PC-3 (cell line): ENCODE measurements around the gene KCNC1.

Source experiments
- CTCF ChIP-seq: fragments of 300-600 bp; sonication (generic); conservative IDR thresholded peaks from 2 replicates; pipeline ENCODE4 v1.5.1; 2017; ENCODE audit warnings: antibody characterized with exemption, low read depth, mild to moderate bottlenecking, low read length
- EZH2 ChIP-seq: fragments of 300-600 bp; sonication (generic); IDR thresholded peaks from one replicate; pipeline ENCODE4 v1.6.1; 2017; ENCODE audit warnings: antibody characterized with exemption, mild to moderate bottlenecking, low read length; ENCODE audit not compliant: unreplicated experiment

GRCh38 chr11:17779861-17780594 lies 45.4 kb downstream of the KCNC1 start:
- TF ChIP-seq CTCF (peak; percentile 43), EZH2 (no peak)
